Breast epithelium (tissue), 3 donors: ENCODE data around the gene TASOR.

ENCODE experiments used
- CTCF ChIP-seq, 3 donors: fragments of 450-650 bp; IDR thresholded peaks; one replicate each; pipeline ENCODE4 v1.5.1; 2016 to 2017; ENCODE audit warnings: antibody characterized with exemption in 3 of 3, mild to moderate bottlenecking in 3 of 3, moderate library complexity in 3 of 3
- POLR2A ChIP-seq: fragments of 450-650 bp; IDR thresholded peaks from one replicate; pipeline ENCODE4 v1.6.1; 2016; ENCODE audit warnings: antibody characterized with exemption, mild to moderate bottlenecking, moderate library complexity

- TF ChIP-seq CTCF (IDR thresholded peaks at IDR 0.05) (no peak), POLR2A (no peak)
Observed at GRCh38 chr3:56667973-56668579, 15.0 kb downstream of the TASOR start.
